Common myeloid progenitor, CD34-positive (primary cell): ENCODE results near the gene REV3L.

ENCODE experiments used
- CTCF ChIA-PET: fragments of 350-600 bp; sonication (Branson Sonifier 250); formaldehyde crosslinking; loops from one replicate; lab custom pipeline; 2021; ENCODE audit warnings: antibody characterized with exemption; lab: Charles Lee
- POLR2A ChIA-PET: fragments of 350-600 bp; sonication (Branson Sonifier 250); formaldehyde crosslinking; loops from one replicate; lab custom pipeline; 2021; ENCODE audit warnings: antibody characterized with exemption; lab: Charles Lee
- DNase-seq, 3 donors: peaks; one replicate each; pipeline versions ENCODE4 v3.0.0 to v3.0.0-alpha.2; 2013
- H3K27ac ChIP-seq, 2 experiments: 1 replicate in 1 of 2; 2 replicates in 1 of 2; pipeline ENCODE4 v1.7.0; 2013; ENCODE audit warnings: inconsistent platforms in 2 of 2, low read length in 2 of 2, mild to moderate bottlenecking in 2 of 2, low read depth in 1 of 2, moderate library complexity in 1 of 2; ENCODE audit not compliant: severe bottlenecking in 2 of 2, insufficient read depth in 1 of 2, poor library complexity in 1 of 2
- H3K27me3 ChIP-seq, 5 experiments: replicated peaks in 2 of 5; 1 replicate in 3 of 5; 2 replicates in 2 of 5; pipeline versions ENCODE4 v1.6.1 to v1.7.0; 2013; ENCODE audit warnings: low read length in 4 of 5, mild to moderate bottlenecking in 2 of 5, moderate library complexity in 2 of 5, inconsistent platforms in 1 of 5; ENCODE audit not compliant: insufficient read depth in 5 of 5, control insufficient read depth in 4 of 5
- H3K36me3 ChIP-seq, 4 experiments: 1 replicate in 2 of 4; 2 replicates in 2 of 4; pipeline versions ENCODE4 v1.6.1 to v1.7.0; 2013; ENCODE audit warnings: low read length in 3 of 4, control low read depth in 1 of 4, mild to moderate bottlenecking in 1 of 4; ENCODE audit not compliant: control insufficient read depth in 4 of 4, insufficient read depth in 4 of 4
- H3K4me1 ChIP-seq, 4 experiments: 1 replicate in 3 of 4; 2 replicates in 1 of 4; pipeline versions ENCODE4 v1.6.1 to v1.7.1; 2013; ENCODE audit warnings: low read length in 3 of 4, mild to moderate bottlenecking in 3 of 4, control low read depth in 1 of 4, inconsistent platforms in 1 of 4, moderate library complexity in 1 of 4; ENCODE audit not compliant: control insufficient read depth in 4 of 4, insufficient read depth in 4 of 4; ENCODE audit errors: control extremely low read depth in 1 of 4
- H3K4me3 ChIP-seq, 7 experiments: 1 replicate in 4 of 7; 2 replicates in 3 of 7; pipeline versions ENCODE4 v1.5.1 to v1.7.0; 2013; ENCODE audit warnings: mild to moderate bottlenecking in 7 of 7, low read length in 6 of 7, moderate library complexity in 6 of 7, inconsistent platforms in 2 of 7, low read depth in 2 of 7, control low read depth in 1 of 7; ENCODE audit not compliant: insufficient read depth in 4 of 7, control insufficient read depth in 1 of 7; ENCODE audit errors: extremely low read depth in 1 of 7
- H3K9me3 ChIP-seq, 5 experiments: 1 replicate in 4 of 5; 2 replicates in 1 of 5; pipeline versions ENCODE4 v1.6.1 to v1.7.1; 2013; ENCODE audit warnings: low read length in 4 of 5, mild to moderate bottlenecking in 2 of 5, inconsistent platforms in 1 of 5, low read depth in 1 of 5, moderate library complexity in 1 of 5; ENCODE audit not compliant: control insufficient read depth in 4 of 5, insufficient read depth in 2 of 5; ENCODE audit errors: control extremely low read depth in 1 of 5
- WGBS: methylation state at CpG from one replicate; pipeline ENCODE4 v1.1.5; 2013; ENCODE audit not compliant: insufficient coverage; 5-methylcytosine and 5-hydroxymethylcytosine counted together

The REV3L gene

GRCh38 chr6:111276736-111277135 lies 206.3 kb downstream of the REV3L start:
- ChIA-PET CTCF (interaction anchor here (0.8 to 1.2 kb wide), 2 partner anchors 14 to 58 kb away, joined by 3 to 4 read pairs; no protein-coding TSS in a partner anchor), POLR2A (no interaction called here)
- Histone ChIP-seq H3K4me3 (peak overlapping the region in 1 of 7 experiments; percentile 10), H3K27ac (no peak overlapping the region), H3K4me1 (no peaks in the 10 kb centered on the region), H3K36me3 (peaks cover 44 to 89% (median 61%) of the 10 kb centered on the region in 4 experiments), H3K9me3 (peaks cover 5 to 64% (median 35%) of the 10 kb centered on the region in 5 experiments), H3K27me3 (no peaks in the 10 kb centered on the region)
- WGBS: 100% methylated on average over 2 of the region's 3 CpGs
- no peak for DNase-seq

- Histone ChIP-seq H3K4me1 (no peaks in the 10 kb centered on the region), H3K27ac (no peak overlapping the region), H3K9me3 (peaks cover 5 to 64% (median 35%) of the 10 kb centered on the region in 5 experiments), H3K36me3 (peaks cover 44 to 87% (median 61%) of the 10 kb centered on the region in 4 experiments), H3K4me3 (peak overlapping the region in 1 of 7 experiments; percentile 10), H3K27me3 (no peaks in the 10 kb centered on the region)
- CTCF ChIA-PET: no interaction called here
- DNase-seq: no peak
- WGBS: 100% methylated on average over 1 of the region's 2 CpGs
- POLR2A ChIA-PET: no interaction called here
Measured at GRCh38 chr6:111276335-111276734, 206.7 kb downstream of the REV3L start.

GRCh38 chr6:111274593-111275217 lies 208.3 kb downstream of the REV3L start:
- no peak overlapping the region for H3K4me3 ChIP-seq
- H3K27ac ChIP-seq: no peak overlapping the region
- peaks cover 5 to 66% (median 39%) of the 10 kb centered on the region in 5 experiments for H3K9me3 ChIP-seq
- no peaks in the 10 kb centered on the region for H3K27me3 ChIP-seq
- no peaks in the 10 kb centered on the region for H3K4me1 ChIP-seq
- POLR2A ChIA-PET: no interaction called here
- CTCF ChIA-PET: no interaction called here
- H3K36me3 ChIP-seq: peaks cover 42 to 80% (median 63%) of the 10 kb centered on the region in 4 experiments
- DNase-seq: peak; percentile 47 to 85 (median 70)
- 92% methylated on average over 1 of the region's 3 CpGs for WGBS

- CTCF ChIA-PET: interaction anchor here (0.6 to 1.5 kb wide), 3 partner anchors 10 to 71 kb away, joined by 3 read pairs; a partner anchor contains a TSS
Measured at GRCh38 chr6:111270121-111270520, 212.9 kb downstream of the REV3L start.

GRCh38 chr6:111269401-111269970 lies 213.5 kb downstream of the REV3L start:
- no peaks in the 10 kb centered on the region for H3K4me1 ChIP-seq
- no peak for DNase-seq
- H3K4me3 ChIP-seq: no peak overlapping the region
- no CpG with 5 or more reads among the region's 1 CpG for WGBS
- H3K9me3 ChIP-seq: peaks cover 2 to 43% (median 24%) of the 10 kb centered on the region in 5 experiments
- peaks cover 23 to 76% (median 49%) of the 10 kb centered on the region in 4 experiments for H3K36me3 ChIP-seq
- CTCF ChIA-PET: interaction anchor here (1.3 to 1.5 kb wide), 2 partner anchors 10 kb away, joined by 3 read pairs; a partner anchor contains a TSS
- POLR2A ChIA-PET: no interaction called here
- H3K27me3 ChIP-seq: no peaks in the 10 kb centered on the region
- no peak overlapping the region for H3K27ac ChIP-seq

More at GRCh38 chr6:111270121-111270520, 212.9 kb downstream of the REV3L start:
- peaks cover 23 to 78% (median 54%) of the 10 kb centered on the region in 4 experiments for H3K36me3 ChIP-seq
- H3K9me3 ChIP-seq: peaks cover 2 to 49% (median 28%) of the 10 kb centered on the region in 5 experiments
- H3K27me3 ChIP-seq: no peaks in the 10 kb centered on the region
- DNase-seq: no peak
- POLR2A ChIA-PET: no interaction called here
- H3K27ac ChIP-seq: no peak overlapping the region
- H3K4me3 ChIP-seq: no peak overlapping the region
- WGBS: 96% methylated on average over 4 of the region's 4 CpGs
- H3K4me1 ChIP-seq: no peaks in the 10 kb centered on the region

- no peak for DNase-seq
- Histone ChIP-seq H3K4me1 (peaks cover 0 to under 1% (median 0%) of the 10 kb centered on the region in 4 experiments), H3K27me3 (no peaks in the 10 kb centered on the region), H3K36me3 (peaks cover 23 to 68% (median 47%) of the 10 kb centered on the region in 4 experiments), H3K9me3 (peaks cover 0 to 27% (median 12%) of the 10 kb centered on the region in 5 experiments), H3K27ac (no peak overlapping the region), H3K4me3 (no peak overlapping the region)
- ChIA-PET POLR2A (no interaction called here), CTCF (no interaction called here)
- 96% methylated on average over 4 of the region's 7 CpGs for whole genome bisulfite sequencing
Measured at GRCh38 chr6:111267764-111268333, 215.2 kb downstream of the REV3L start.
